HEK293 (cell line): ENCODE results near the gene KLK3.

ENCODE experiments used
- CTCF ChIP-seq: fragments of 450-650 bp; formaldehyde crosslinking; IDR thresholded peaks from 2 replicates; pipeline ENCODE4 v1.5.1; 2016; ENCODE audit warnings: missing biosample characterization, missing genetic modification characterization
- PATZ1 ChIP-seq: fragments of 450-650 bp; formaldehyde crosslinking; IDR thresholded peaks from 2 replicates; pipeline ENCODE4 v1.5.1; 2016; ENCODE audit warnings: missing biosample characterization, missing genetic modification characterization
- ZFP37 ChIP-seq: fragments of 450-650 bp; formaldehyde crosslinking; IDR thresholded peaks from 2 replicates; pipeline ENCODE4 v1.5.1; 2016; ENCODE audit warnings: missing biosample characterization, missing genetic modification characterization
- ZNF114 ChIP-seq: fragments of 450-650 bp; formaldehyde crosslinking; IDR thresholded peaks from 2 replicates; pipeline ENCODE4 v1.5.0; 2017; ENCODE audit warnings: missing biosample characterization, missing genetic modification characterization
- ZNF140 ChIP-seq: fragments of 450-650 bp; formaldehyde crosslinking; IDR thresholded peaks from 2 replicates; pipeline ENCODE4 v1.5.1; 2016; ENCODE audit warnings: missing biosample characterization, missing genetic modification characterization

- TF ChIP-seq CTCF (tag by site-specific recombination) (no peak), PATZ1 (tag by site-specific recombination) (no peak), ZFP37 (no peak), ZNF140 (no peak), ZNF114 (tag by site-specific recombination) (no peak)
These were observed 15.8 kb downstream of the KLK3 start for GRCh38 chr19:50870417-50871089.
